ENCODE results near the gene PACS2. TPM values are rescaled to one million over a fixed set of nuclear protein-coding genes. Genes with fewer than 3 reads are reported as not detected.

PACS2 gene
- total and polyA plus RNA-seq, 3 donors from 2014 or later: 99.2 to 174 (median 167) TPM

GRCh38 chr14:105424861-105425260 is 110.3 kb downstream of the PACS2 start:
- no peaks in the 10 kb centered on the region for H3K27me3 ChIP-seq
- no peak overlapping the region for H3K27ac ChIP-seq
- no peaks in the 10 kb centered on the region for H3K9me3 ChIP-seq
- H3K4me3 ChIP-seq: no peak overlapping the region
- DNase-seq: no peak
- intact Hi-C loops (cut with DNase I; ENCODE audit: low total_unique reads): no loop called here
- 83 to 92% methylated on average over 8 to 12 of the region's 12 CpGs for WGBS, 2 donors
- TF ChIP-seq CTCF (IDR thresholded peaks at IDR 0.05) (no peak), POLR2A (IDR thresholded peaks at IDR 0.05) (no peak)
- peaks cover 23% of the 10 kb centered on the region for H3K4me1 ChIP-seq
- no peaks in the 10 kb centered on the region for H3K36me3 ChIP-seq (ENCODE audit: low read depth, missing control alignments)

- peaks cover 20% of the 10 kb centered on the region for H3K4me1 ChIP-seq
- no peak overlapping the region for H3K4me3 ChIP-seq
- intact Hi-C loops (cut with DNase I; ENCODE audit: low total_unique reads): no loop called here
- no peaks in the 10 kb centered on the region for H3K27me3 ChIP-seq
- no peak overlapping the region for H3K27ac ChIP-seq
- 96 to 99% methylated on average over 11 to 20 of the region's 23 CpGs for WGBS, 2 donors
- TF ChIP-seq CTCF (IDR thresholded peaks at IDR 0.05): no peak
- no peak for TF ChIP-seq POLR2A (IDR thresholded peaks at IDR 0.05)
- H3K9me3 ChIP-seq: no peaks in the 10 kb centered on the region
- H3K36me3 ChIP-seq (ENCODE audit: low read depth, missing control alignments): no peaks in the 10 kb centered on the region
- DNase-seq: no peak
Observed at GRCh38 chr14:105425823-105426247, 111.3 kb downstream of the PACS2 start.

GRCh38 chr14:105426416-105427130 is 112.0 kb downstream of the PACS2 start:
- intact Hi-C loops (cut with DNase I; ENCODE audit: low total_unique reads): no loop called here
- no peak for DNase-seq
- H3K27me3 ChIP-seq: no peaks in the 10 kb centered on the region
- no peak overlapping the region for H3K4me3 ChIP-seq
- no peak for TF ChIP-seq CTCF (IDR thresholded peaks at IDR 0.05)
- no peak for TF ChIP-seq POLR2A (IDR thresholded peaks at IDR 0.05)
- 93 to 97% methylated on average over 12 to 21 of the region's 21 CpGs for WGBS, 2 donors
- no peaks in the 10 kb centered on the region for H3K36me3 ChIP-seq (ENCODE audit: low read depth, missing control alignments)
- H3K9me3 ChIP-seq: no peaks in the 10 kb centered on the region
- no peak overlapping the region for H3K27ac ChIP-seq
- H3K4me1 ChIP-seq: peaks cover 13% of the 10 kb centered on the region

GRCh38 chr14:105427412-105427811 is 112.9 kb downstream of the PACS2 start:
- H3K4me1 ChIP-seq: peaks cover 5% of the 10 kb centered on the region
- intact Hi-C loops (cut with DNase I; ENCODE audit: low total_unique reads): no loop called here
- H3K27me3 ChIP-seq: no peaks in the 10 kb centered on the region
- no peaks in the 10 kb centered on the region for H3K36me3 ChIP-seq (ENCODE audit: low read depth, missing control alignments)
- H3K9me3 ChIP-seq: no peaks in the 10 kb centered on the region
- 93 to 96% methylated on average over 10 of the region's 10 CpGs for WGBS, 2 donors
- H3K27ac ChIP-seq: no peak overlapping the region
- DNase-seq: no peak
- H3K4me3 ChIP-seq: no peak overlapping the region
- TF ChIP-seq CTCF (IDR thresholded peaks at IDR 0.05) (no peak), POLR2A (IDR thresholded peaks at IDR 0.05) (no peak)

GRCh38 chr14:105427936-105428485 is 113.5 kb downstream of the PACS2 start:
- Histone ChIP-seq H3K4me3 (no peak overlapping the region), H3K36me3 (ENCODE audit: low read depth, missing control alignments) (no peaks in the 10 kb centered on the region), H3K4me1 (no peaks in the 10 kb centered on the region), H3K27me3 (no peaks in the 10 kb centered on the region), H3K27ac (no peak overlapping the region), H3K9me3 (no peaks in the 10 kb centered on the region)
- no peak for DNase-seq
- intact Hi-C loops (cut with DNase I; ENCODE audit: low total_unique reads): no loop called here
- 90 to 93% methylated on average over 9 of the region's 9 CpGs for WGBS, 2 donors
- TF ChIP-seq CTCF (IDR thresholded peaks at IDR 0.05) (no peak), POLR2A (IDR thresholded peaks at IDR 0.05) (no peak)

Measured in testis (tissue), 3 donors.